CD4-positive, alpha-beta T cell treated with Interleukin-17A for 4 hours (primary cell): Measurements from ENCODE around the gene MEF2C.

Source experiments
- DNase-seq: peaks from one replicate; pipeline ENCODE4 v3.0.0-alpha.2; 2020; ENCODE audit warnings: mixed read lengths

The MEF2C gene

DNA sequence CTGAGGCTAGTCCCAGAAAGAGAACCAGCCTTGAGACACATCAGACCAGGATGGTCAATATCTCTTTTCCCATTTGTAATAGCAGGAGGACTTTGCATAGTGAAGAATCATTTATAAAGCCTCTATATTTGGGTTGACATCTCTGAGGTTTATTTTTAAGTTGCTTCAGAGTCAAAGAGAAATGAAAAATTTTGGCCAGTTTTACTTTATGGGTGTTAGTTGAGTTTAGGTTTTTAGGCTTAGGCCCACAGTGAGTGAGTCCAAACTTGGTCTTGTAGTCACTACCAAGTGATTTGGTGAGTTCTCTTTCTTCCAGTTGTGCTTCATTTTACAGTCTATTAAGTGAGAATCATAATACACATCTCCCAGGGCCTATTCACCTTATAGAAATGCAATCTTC is 5.3 kb upstream of the MEF2C start:
- DNase-seq: no peak

DNA sequence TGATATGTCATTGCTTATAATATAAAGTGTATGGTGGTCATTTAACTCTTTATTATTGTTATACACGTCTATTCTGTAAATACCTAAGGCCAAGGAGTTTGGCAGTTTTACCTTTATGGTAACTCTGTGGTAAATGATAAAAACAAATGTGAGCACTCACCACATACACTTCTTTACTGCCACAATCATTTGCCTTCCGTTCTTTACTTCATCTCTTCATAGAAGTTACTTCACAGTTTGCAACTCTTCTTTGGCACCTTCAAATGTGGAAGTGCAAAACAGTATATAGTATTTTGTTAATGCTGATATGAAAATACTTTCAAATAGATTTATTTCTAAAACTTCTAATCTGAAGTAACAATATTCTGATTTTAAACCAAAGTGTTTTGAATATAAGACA is 4.4 kb upstream of the MEF2C start:
- DNase-seq: no peak

DNA sequence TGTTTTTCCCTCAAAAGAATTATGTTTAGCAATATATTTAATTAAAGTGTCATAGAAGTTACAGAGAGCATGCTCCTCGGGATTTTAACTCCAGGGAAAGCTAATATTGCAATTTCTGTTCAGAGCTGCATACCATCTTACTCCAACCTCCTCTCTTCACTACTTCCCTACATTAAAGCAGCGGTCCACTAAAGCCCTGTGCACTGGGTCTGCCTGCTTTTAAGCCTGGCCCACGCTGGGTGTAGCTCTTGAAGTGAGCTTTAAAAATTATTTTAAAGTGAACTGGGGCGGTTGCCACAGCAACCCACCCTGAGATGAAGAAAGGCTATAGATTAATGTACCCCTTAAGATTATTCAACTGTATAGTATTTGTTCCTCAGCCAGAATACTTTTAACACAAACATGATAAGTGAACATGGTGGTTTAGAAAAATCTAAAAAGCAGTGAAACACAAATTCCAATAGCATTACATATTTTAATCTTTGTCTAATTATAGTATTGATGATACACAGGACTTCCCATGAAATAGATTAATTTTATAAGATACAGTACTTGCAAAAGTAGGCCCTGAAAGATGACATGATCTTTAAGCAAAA is 3.9 kb upstream of the MEF2C start:
- no peak for DNase-seq

DNA sequence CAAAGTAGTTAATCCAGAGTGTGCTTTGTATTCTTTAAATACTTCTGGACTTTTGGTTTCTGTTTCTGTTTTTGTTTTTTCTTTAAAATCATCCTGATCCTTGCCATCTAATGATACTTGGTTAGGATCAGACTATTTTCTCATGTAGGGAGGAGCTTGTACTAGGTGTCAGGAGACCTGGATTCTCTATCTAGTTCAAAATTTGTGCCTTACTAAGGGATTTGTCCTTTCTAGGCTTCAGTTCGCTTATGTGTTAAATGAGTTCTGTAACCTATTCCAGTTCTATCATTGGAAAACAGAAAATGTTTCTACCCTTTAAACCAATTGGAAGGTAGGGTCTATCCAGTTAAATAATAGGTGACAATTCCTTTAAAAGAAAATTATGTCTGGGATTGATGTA is 3.3 kb upstream of the MEF2C start:
- DNase-seq: no peak

DNA sequence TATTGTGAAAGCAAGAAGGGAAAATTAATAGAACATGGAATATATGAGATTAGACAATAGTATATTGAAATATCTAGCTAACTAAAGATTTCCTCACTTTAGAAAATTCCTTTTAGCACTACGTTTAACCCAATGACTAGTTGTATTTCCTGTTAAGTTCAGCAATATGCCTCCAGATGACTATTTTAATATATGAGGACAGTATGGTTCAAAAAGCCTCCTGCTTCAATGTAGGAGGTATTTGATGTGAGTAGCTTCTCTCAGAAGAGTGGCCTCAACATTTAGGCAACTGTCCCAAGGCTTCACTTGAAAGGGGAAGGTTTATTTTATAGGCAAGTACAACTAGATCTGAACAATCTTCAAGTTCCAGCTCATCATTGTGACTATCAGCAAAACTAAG is 2.0 kb upstream of the MEF2C start:
- DNase-seq: no peak

DNA sequence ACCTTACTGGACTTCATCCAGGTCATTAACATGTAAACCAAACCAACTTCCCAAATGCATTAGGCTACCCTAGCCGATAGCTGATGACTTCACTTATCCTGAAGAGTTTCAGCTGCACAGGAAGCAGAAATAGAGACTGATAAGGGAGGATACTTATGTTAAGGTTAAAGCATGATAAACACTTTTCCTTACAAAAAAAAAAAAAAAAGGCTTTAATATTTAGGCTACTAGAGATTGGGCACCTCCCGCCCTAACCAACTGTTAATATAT is 1.6 kb upstream of the MEF2C start:
- no peak for DNase-seq

DNA sequence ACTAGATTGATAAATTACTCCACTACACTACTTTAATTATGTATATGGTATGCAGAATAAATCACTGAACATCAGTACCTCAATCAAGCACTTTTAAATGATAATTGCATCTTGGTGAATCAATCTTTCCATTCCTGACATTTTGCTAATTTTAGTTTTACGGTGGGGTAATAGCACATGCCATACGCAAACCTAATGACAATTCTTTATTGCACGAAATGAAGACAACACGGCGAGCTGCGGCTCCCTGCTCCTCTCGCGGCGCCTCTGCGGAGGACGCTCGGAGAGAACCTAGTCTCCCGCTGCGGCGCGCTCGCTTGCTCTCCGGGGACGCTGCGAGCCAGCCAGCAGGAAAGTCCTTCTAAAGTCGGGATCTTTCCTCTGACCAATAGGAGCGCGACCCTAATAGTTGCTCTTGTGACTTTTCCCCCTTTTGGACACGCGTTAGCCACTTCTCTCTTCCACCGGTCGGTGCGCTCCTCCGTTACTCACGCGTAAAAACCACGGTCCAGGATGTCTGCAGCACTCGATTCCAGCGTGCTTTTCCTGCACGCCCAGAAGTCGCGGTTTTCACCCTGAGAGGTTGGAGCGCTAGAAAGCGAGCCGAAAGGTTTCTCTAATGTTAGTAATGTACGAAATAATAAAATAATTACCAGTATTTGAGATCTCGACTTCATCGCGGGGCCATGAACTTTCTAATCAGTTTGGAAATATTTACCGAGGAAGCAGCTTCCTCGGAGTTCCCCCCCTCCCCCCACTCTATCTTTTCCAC is 1.0 kb upstream of the MEF2C start:
- DNase-seq: no peak

DNA sequence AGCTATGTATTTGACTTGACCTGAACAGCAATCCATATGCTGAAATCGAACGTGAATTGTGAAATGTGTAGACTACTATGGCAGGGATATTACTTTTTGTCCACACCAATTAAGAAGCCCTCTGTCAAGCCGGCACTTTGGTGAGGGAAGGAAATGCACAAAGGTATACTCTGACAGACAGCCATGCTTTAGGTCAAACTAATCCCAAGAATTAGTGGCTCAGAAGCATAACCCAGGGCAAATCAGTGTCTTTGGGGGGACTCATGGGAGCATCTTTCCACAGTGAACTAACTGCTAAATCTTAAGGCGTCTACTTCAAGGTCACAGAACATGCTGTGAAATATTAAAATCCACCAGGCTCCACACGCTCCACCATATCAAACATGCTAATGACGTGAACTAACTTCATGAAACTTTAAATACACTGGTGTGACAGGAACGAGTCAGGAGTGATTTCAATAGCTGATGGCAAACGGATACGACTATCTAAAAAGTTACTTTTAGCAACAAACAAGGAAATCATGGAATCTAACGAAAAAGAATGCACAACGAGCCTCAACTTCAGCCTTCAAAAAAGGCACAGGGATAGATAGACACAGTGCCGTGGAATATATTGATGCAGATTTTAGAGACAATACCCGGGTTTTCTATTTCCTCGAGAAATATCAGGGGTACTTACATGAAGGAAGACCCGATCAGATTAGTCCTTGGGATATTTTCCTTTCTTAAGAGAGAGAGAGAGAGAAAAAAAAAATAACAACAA is 527 bp downstream of the MEF2C start:
- no peak for DNase-seq

DNA sequence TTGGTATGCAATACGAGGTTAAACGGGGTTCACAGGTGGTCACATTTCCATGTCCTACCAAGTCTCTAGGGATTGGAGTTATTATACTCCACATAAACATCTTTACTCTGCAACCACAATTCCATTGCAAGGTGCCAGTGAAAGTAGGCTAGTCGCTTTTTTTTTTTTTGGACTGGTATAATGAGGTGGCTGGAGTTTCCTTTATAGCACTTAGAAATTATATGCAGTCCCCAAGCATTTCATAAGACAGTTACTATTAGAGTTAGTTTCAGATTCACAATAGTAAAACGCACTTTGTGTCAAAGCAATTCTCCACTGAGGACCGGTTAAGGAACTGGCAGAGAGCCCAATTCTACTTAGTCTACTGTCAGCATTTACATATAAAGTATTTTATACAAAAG is 1.4 kb downstream of the MEF2C start:
- DNase-seq: no peak

DNA sequence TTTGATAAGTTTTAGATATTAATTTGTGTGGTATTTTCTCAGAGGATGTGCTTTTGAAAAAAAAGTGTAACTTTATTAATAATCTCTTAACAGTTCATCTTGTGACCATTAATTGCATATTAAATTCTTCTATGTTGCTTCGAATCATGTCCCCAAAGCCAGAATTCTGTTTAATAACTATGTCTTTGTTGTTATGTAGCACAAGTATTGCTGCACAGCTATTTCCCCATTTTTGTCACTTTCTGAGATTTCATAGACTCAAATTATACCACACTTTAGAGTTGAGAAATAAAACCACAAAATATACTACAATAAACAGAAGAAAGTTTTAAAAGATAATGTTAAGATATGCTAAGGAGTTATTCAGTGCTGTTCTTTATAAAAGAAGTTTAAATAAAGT is 2.8 kb downstream of the MEF2C start:
- no peak for DNase-seq

DNA sequence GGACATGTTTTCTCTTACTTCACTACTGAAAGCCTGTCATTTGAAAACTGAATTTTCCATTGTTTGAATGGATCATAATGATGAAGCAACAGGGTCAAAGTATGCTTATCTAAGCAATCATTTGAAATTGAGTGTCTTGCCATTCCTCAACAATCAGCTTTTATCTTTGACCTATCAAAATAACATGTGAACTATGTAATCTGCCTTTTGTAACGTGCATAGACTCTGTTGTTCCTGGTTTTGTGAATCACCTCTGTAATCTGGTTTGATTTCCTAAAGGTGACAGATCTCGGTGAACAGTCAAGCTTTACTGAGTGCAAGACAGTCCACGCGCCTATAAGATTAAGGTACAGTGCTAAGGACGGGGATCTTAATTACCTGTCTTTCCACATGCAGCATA is 3.3 kb downstream of the MEF2C start:
- no peak for DNase-seq

DNA sequence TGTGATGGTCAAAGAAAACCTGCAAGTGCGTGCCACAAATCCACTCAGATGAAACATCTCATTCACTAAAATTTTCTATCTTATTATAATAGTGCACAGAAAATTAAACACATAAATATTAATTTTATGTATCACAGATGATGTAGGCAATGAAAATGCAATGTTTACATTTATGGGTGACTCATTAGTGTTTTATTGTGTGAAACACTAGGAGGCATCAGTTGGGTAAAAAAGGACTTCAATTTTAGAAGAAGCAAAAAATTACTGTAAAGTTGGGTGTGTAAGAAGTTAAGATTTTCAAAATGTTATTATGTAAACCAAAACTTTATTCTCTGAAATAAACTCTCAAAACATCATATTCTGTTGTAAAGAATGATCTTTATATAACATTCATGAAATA is 4.0 kb downstream of the MEF2C start:
- DNase-seq: no peak

DNA sequence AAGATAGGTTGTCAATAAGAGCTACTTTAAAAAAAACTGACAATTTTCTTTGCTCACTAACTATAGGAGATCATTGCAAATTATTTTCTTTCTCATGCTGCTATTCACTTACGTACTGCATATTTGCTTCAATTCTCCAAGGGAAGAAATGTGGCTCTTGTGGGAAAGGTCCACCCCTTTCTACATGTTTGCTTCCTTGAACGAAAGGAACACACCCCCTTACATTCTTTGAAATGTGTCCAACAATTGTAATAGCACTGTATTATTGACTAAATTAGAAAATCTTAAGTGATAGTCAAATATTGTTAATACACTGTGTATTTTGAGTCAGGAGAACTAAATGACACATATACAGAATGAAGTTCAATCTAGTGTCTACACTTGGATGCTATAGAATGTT is 5.2 kb downstream of the MEF2C start:
- no peak for DNase-seq

DNA sequence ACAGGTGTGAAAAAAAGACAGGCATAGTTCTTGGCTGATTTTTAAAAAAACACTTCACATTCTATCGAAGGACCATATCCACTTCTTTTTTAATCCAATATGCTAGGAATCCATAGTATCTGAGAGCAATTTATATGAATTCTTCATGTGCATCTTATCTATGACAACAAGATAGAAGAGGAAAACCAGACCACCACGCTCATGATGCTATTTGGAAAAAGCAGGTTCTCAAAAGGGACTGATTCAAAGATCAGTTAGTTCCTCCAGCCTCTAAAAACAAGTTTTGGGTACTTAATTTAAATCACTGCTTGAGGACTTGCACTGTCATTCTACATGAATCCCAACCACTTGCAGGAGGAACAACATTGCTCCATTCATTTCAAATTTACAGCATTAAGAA is 6.3 kb downstream of the MEF2C start:
- no peak for DNase-seq

DNA sequence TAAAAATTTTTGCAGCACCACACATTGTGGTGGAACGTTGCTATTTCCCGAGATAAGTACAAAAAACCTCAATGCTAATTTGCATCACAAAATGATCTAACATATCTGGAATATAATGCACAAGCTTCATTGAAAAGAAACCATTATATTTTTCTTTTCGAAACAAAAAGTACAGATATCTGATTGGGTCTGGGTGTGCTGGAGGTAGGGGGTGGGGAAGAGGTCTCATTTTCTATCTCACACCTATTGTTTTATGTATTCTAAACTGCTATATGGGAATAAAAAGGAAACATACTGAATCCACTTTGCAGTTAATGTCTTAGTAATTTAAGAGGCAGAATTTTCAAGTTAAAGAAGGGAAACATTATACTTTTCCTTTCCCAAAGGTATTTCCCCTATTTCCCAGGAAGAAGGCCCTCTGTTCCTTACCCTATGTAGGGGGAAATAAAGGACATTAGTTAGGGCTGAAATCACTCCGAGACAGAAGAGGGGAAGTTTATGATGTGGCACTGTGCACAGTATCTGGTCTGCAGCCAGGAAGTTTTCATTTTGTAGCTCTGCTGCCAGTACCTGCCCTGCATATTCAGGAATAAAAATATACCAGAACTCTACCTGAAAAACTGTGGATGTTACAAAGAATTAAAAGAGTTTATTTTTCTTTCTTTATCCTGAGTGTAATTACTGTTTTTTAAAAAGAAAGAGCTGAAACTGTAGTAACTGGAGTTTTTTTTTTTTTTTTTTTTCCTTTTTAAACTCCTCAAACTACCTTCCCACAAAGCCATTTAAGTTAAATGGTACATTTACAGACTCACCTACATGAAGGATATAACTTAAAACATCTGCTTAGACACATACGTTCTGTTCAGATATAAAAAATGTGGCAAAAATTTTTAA is 7.4 kb downstream of the MEF2C start:
- DNase-seq: no peak

DNA sequence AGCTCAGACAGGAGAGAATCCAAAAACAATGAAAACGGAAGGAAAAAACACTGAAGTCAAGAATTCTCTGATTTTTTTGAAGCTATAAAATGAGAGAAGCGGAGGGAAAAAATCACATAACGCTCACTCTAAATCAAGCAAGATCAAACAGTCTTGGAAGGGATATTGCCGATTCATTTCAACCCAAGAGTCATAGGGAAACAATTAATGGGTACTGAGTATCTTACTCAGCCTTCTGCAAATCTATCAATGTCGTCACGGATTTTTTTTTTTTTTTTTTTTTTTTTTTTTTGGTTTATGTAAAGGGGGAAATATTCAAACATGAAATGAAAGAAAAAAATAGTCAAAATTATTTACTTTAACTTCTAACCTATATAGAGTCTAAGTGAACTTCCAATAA is 9.5 kb downstream of the MEF2C start:
- no peak for DNase-seq

DNA sequence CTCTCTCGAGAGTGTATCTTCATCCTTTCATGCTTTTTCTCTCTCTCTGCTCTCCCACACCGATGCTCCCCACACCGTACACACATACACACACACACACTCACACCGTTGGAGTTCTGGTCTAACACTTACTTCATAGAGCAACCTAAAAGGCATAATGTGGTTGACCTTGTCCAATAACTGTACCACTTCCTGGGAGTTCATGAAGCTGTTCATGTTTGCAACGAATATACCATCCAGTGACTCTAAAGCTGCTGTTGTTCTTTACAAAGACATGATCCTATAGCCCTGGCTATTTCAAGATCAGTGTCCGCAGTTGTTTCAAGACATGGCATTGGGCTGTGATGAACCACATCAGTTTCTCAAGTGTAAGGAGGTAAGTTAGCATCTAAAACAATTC is 10.0 kb downstream of the MEF2C start:
- DNase-seq: no peak

DNA sequence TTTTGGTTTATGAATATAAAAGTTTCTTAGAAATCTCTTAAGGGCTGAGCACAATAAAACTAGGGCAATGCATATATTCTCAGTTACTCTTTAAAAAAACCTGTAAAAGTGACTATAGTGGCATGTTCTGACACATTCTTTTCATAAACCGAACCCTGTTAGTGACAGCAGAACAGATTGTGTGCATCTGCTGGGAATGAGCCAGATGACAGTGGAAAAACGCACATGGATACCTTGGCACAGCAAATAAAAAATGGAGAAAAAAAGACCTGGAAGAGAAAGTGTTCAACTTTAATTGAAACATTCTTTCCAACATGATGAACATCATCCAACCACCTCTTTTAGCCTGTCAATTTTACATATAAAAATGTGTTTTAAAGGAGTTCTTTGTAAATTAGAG is 12.7 kb downstream of the MEF2C start:
- DNase-seq: no peak

DNA sequence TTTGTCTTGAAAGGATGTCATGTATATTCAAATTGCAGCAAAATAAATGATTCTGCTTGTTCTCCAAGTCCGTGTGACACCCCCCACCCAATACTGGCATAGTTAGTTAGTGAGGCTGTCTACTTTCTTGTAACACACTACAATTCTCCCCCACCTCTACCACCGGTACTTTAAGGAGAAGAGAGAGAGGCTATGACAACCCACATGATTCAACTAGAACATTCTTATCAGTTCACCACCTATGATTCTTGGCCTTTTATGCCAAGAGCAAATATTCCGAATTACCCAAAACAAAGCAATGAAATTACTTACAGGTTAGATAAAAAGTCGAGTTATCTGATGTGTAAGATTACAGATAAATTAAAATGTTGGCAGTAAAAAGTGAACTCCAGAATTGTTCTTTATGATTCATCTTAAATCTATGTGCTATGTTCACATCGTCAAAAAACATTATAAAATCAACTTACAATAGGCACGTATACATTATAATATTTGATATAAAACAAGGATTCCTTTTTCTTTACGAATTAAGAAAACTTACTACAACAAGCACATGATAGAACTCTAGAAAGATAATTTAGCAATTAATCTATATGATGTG is 14.4 kb downstream of the MEF2C start:
- DNase-seq: no peak

DNA sequence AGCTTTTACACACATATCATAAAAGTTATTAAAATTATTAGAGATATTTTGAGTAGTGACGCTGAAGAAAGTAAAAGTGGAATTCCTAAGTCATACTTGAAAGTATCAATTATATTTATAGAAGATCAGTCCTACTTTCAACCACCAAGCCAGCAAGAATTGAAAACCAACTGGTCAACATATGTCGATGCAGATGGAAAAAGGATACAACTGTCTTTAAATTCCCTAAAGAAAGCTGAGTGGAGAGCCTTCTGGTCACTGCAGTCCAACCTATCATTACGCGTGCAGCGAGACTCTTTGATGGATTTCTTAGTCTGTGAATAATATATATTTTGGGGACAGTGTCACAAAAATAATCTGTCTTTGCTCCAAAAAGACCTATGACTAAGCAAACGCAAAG is 15.3 kb downstream of the MEF2C start:
- DNase-seq: no peak

DNA sequence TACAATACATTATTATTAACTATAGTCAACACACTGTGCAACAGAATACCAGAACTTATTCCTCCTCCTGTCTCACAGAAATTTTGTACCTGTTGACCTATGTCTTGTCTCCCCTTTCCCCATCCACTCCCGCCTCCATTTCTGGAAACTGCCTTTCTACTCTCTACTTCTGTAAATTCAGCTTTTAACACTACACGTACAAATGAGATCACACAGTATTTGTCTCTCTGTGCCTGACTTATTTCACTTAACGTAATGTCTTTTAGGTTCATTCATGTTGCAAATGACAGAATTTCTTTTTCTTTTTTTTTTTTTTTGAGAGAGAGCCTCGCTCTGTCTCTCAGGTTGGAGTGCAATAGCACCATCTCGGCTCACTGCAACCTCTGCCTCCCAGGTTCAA is 19.5 kb downstream of the MEF2C start:
- DNase-seq: no peak

DNA sequence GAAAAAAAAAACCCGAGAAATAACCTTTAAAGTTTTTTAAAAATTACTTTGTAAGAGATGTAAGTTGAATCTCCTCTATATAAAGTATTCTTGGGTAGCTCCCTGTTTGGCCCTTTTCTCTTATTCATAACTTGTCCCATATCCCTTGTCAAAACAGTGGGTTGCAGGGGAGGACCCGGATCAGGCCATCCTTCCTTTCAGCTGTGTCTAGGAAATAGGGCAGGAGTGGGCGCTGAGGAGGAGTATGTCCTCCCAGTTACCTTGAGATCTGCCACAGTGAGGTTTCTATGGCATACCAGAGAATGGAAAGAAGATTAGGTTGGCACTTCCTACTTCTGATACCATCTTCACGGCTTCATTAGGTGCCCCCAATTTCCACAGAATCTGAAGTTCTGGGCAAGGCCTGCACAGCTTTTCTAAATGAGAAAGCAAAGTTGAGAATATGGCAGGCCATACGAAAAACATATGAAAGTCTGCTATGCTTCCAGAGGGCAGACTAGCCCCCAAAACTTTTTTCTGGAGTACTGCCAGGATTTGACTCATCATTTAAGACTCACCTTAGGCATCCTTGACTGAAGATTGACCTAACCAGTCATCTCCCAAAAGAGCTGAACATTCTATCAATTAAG is 20.3 kb downstream of the MEF2C start:
- no peak for DNase-seq

DNA sequence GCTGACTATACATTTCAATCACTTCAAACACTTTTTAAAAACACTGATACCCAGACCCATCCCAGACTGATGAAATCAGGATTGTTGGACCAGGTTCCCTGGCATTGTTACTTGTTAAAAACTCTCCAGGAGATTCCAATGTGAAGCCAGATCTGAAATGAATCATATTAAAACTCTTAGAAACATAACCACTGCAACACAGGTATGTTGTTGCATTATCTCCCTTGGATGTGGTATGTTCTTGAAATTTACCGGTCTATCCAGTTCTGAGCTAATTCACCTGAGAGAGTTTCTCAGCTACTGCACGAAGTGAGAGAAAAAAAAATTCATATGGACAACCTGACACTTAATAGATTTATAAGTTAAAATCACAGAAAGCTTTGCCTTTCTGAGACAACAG is 21.8 kb downstream of the MEF2C start:
- DNase-seq: no peak
